T-cell (primary cell): ENCODE measurements around the gene MTARC1. TPM values are rescaled to one million over a fixed set of nuclear protein-coding genes. Genes with fewer than 3 reads are reported as not detected.

Experiments used
- ATAC-seq, 4 experiments: fragments of 200-7000 bp in 3 of 4; fragments of 150-1000 bp in 1 of 4; cut with Tn5 transposase; replicated peaks in 1 of 4; 1 replicate in 3 of 4; 2 replicates in 1 of 4; pipeline ENCODE4 v1.10.0; 2021; ENCODE audit warnings: moderate library complexity in 3 of 4, mild to moderate bottlenecking in 2 of 4, moderate number of reproducible peaks in 1 of 4
- CTCF ChIA-PET, 2 donors: fragments of 300-600 bp; sonication (Branson Sonifier 250); formaldehyde crosslinking; loops; one replicate each; lab custom pipeline; 2022; ENCODE audit warnings: antibody characterized with exemption in 2 of 2; lab: Charles Lee
- POLR2A ChIA-PET, 2 donors: fragments of 300-600 bp; sonication (Branson Sonifier 250); formaldehyde crosslinking; loops; one replicate each; lab custom pipeline; 2022; ENCODE audit warnings: antibody characterized with exemption in 2 of 2; lab: Charles Lee
- DNase-seq, 35 experiments: peaks; one replicate each; pipeline versions ENCODE4 v3.0.0 to v3.0.0-alpha.2; 2013 to 2023
- H3K27ac ChIP-seq: one replicate; pipeline ENCODE4 v1.5.1; 2013; ENCODE audit warnings: low read length
- H3K27me3 ChIP-seq, 2 experiments: replicated peaks in 1 of 2; 1 replicate in 1 of 2; 2 replicates in 1 of 2; pipeline versions ENCODE4 v1.6.1 to v1.7.0; 2013; ENCODE audit warnings: low read length in 1 of 2, mixed read lengths in 1 of 2; ENCODE audit not compliant: control insufficient read depth in 2 of 2, insufficient read depth in 2 of 2; ENCODE audit errors: extremely low read depth in 1 of 2
- H3K36me3 ChIP-seq, 2 donors: 1 replicate in 1 of 2; 2 replicates in 1 of 2; pipeline versions ENCODE4 v1.6.1 to v1.7.0; 2013; ENCODE audit warnings: low read length in 1 of 2; ENCODE audit not compliant: control insufficient read depth in 2 of 2, insufficient read depth in 1 of 2; ENCODE audit errors: extremely low read depth in 1 of 2
- H3K4me1 ChIP-seq, 2 experiments: 1 replicate in 1 of 2; 2 replicates in 1 of 2; pipeline versions ENCODE4 v1.6.1 to v1.7.0; 2013; ENCODE audit warnings: low read length in 2 of 2, mixed read lengths in 1 of 2; ENCODE audit not compliant: insufficient read depth in 2 of 2, control insufficient read depth in 1 of 2; ENCODE audit errors: extremely low read depth in 1 of 2
- H3K4me3 ChIP-seq, 2 donors: 1 replicate in 1 of 2; 2 replicates in 1 of 2; pipeline versions ENCODE4 v1.5.1 to v1.7.0; 2013; ENCODE audit warnings: mild to moderate bottlenecking in 2 of 2, low read length in 1 of 2, moderate library complexity in 1 of 2; ENCODE audit not compliant: control insufficient read depth in 1 of 2; ENCODE audit errors: extremely low read depth in 1 of 2
- H3K9me3 ChIP-seq: 2 replicates; pipeline ENCODE4 v1.7.0; 2013
- H3K27ac Mint-ChIP-seq, 2 donors: one replicate each; pipeline ENCODE4 v1.8.0; 2020 to 2021; ENCODE audit warnings: mild to moderate bottlenecking in 2 of 2, mixed read lengths in 2 of 2
- H3K27me3 Mint-ChIP-seq, 2 donors: one replicate each; pipeline ENCODE4 v1.8.0; 2021 to 2022; ENCODE audit warnings: mixed read lengths in 2 of 2
- H3K36me3 Mint-ChIP-seq: one replicate; pipeline ENCODE4 v1.8.0; 2021; ENCODE audit warnings: mixed read lengths
- H3K4me1 Mint-ChIP-seq, 3 donors: one replicate each; pipeline ENCODE4 v1.8.0; 2020 to 2022; ENCODE audit warnings: mixed read lengths in 3 of 3, mild to moderate bottlenecking in 1 of 3
- H3K4me3 Mint-ChIP-seq, 3 donors: one replicate each; pipeline ENCODE4 v1.8.0; 2020 to 2022; ENCODE audit warnings: mild to moderate bottlenecking in 3 of 3, mixed read lengths in 3 of 3, moderate library complexity in 3 of 3
- H3K9me3 Mint-ChIP-seq, 3 donors: one replicate each; pipeline ENCODE4 v1.8.0; 2020 to 2022; ENCODE audit warnings: mixed read lengths in 3 of 3
- WGBS: methylation state at CpG from one replicate; pipeline ENCODE4 v1.1.5; 2013; ENCODE audit warnings: missing lambda C conversion rate; ENCODE audit not compliant: insufficient coverage; 5-methylcytosine and 5-hydroxymethylcytosine counted together
- total RNA-seq, 35 experiments: library from RNA in 6 of 35; stranded (reverse) in 6 of 35; fragments of 120-200 nt in 1 of 35; gene quantifications; one replicate each; pipeline versions ENCODE4 v1.2.1 to v1.2.4 and lab custom pipeline; 2013 to 2026

Gene MTARC1
- total RNA-seq, 5 donors from 2014 or later (not counting 1 experiment from before 2014, with no cell fraction given): 0.03 to 0.09 TPM; not detected in 3

DNA sequence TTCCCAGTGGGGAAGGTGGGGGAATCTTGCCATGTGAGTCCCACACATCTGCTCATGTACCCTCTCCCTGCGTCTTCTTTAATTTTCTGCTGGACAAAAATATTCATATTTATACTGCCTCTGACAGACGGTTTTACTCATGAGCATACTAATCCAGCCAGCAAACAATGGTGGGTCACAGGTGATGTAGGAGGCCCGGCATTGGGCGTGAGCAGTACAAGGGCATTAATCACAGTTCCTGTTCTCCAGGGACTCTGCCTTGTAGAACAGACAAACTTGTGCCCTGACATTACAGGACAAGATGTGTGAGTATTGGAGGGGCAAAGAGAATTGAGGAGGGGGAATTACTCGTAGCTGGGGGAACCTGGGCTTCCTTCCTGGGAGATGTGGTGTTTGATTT is 25.0 kb downstream of the MTARC1 start:
- WGBS: 76% methylated on average over 3 of the region's 5 CpGs
- Mint-ChIP-seq H3K27ac (no peak overlapping the region), H3K4me3 (no peak overlapping the region), H3K27me3 (peaks cover 20 to 21% of the 10 kb centered on the region in 2 donors), H3K36me3 (no peaks in the 10 kb centered on the region), H3K4me1 (peaks cover 4 to 9% (median 7%) of the 10 kb centered on the region in 3 donors), H3K9me3 (no peaks in the 10 kb centered on the region)
- Histone ChIP-seq H3K36me3 (no peaks in the 10 kb centered on the region), H3K27me3 (peaks cover 0 to 30% of the 10 kb centered on the region in 2 experiments), H3K4me3 (no peak overlapping the region), H3K4me1 (peaks cover 0 to 6% of the 10 kb centered on the region in 2 experiments), H3K9me3 (no peaks in the 10 kb centered on the region), H3K27ac (no peak overlapping the region)
- ATAC-seq: no peak
- POLR2A ChIA-PET: no interaction called here
- DNase-seq: no peak
- CTCF ChIA-PET: no interaction called here

DNA sequence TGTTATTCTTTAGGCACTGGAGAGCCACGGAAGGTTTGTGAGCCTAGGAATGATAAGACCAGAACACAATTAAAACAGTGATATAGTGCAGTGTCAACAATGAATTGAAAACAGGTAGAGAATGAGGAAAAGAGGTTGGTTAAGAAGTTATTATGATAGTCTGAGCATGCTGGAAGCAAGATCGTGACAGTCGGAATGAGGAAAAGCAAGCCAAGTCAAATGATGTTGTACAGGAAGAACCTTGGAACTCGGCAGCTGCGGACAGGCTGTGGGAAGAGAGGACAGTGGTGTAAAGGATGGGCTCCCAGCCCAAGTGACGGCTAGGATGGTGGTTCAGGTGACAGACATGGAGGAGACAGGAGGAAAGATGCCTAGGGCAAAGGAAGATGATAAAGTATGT is 25.6 kb downstream of the MTARC1 start:
- 64% methylated on average over 6 of the region's 6 CpGs for WGBS
- Mint-ChIP-seq H3K4me3 (no peak overlapping the region), H3K36me3 (no peaks in the 10 kb centered on the region), H3K9me3 (no peaks in the 10 kb centered on the region), H3K27me3 (peaks cover 20 to 21% of the 10 kb centered on the region in 2 donors), H3K4me1 (peaks cover 4 to 9% (median 7%) of the 10 kb centered on the region in 3 donors), H3K27ac (no peak overlapping the region)
- H3K4me3 ChIP-seq: no peak overlapping the region
- POLR2A ChIA-PET: no interaction called here
- CTCF ChIA-PET: no interaction called here
- no peak overlapping the region for H3K27ac ChIP-seq
- no peaks in the 10 kb centered on the region for H3K9me3 ChIP-seq
- peaks cover 0 to 6% of the 10 kb centered on the region in 2 experiments for H3K4me1 ChIP-seq
- no peak for ATAC-seq
- no peak for DNase-seq
- peaks cover 0 to 29% of the 10 kb centered on the region in 2 experiments for H3K27me3 ChIP-seq
- no peaks in the 10 kb centered on the region for H3K36me3 ChIP-seq

DNA sequence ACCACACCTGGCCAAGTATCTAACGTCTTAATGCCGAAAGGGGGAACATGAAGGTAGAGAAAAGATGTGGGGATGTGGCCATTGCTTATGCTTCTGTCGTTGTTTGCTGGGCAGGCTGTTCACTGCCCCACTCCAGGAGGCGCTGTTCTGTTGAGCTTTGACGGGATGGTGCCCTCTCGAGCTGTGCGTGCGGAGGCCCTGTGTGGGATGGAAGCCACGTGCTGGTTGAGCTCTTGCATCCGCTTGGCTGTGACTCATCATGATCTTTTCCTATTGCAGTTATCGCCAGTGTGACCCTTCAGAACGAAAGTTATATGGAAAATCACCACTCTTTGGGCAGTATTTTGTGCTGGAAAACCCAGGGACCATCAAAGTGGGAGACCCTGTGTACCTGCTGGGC is 26.3 kb downstream of the MTARC1 start:
- ATAC-seq (no peak), DNase-seq (no peak)
- Histone ChIP-seq H3K4me1 (peaks cover 0 to 6% of the 10 kb centered on the region in 2 experiments), H3K9me3 (no peaks in the 10 kb centered on the region), H3K27me3 (peaks cover 0 to 26% of the 10 kb centered on the region in 2 experiments), H3K27ac (no peak overlapping the region), H3K4me3 (no peak overlapping the region), H3K36me3 (no peaks in the 10 kb centered on the region)
- no peaks in the 10 kb centered on the region for H3K36me3 Mint-ChIP-seq
- 62% methylated on average over 12 of the region's 12 CpGs for WGBS
- H3K9me3 Mint-ChIP-seq: no peaks in the 10 kb centered on the region
- H3K4me3 Mint-ChIP-seq: no peak overlapping the region
- no peak overlapping the region for H3K27ac Mint-ChIP-seq
- peaks cover 4 to 9% (median 7%) of the 10 kb centered on the region in 3 donors for H3K4me1 Mint-ChIP-seq
- H3K27me3 Mint-ChIP-seq: peaks cover 23% of the 10 kb centered on the region in 2 donors
- ChIA-PET CTCF (no interaction called here), POLR2A (no interaction called here)

DNA sequence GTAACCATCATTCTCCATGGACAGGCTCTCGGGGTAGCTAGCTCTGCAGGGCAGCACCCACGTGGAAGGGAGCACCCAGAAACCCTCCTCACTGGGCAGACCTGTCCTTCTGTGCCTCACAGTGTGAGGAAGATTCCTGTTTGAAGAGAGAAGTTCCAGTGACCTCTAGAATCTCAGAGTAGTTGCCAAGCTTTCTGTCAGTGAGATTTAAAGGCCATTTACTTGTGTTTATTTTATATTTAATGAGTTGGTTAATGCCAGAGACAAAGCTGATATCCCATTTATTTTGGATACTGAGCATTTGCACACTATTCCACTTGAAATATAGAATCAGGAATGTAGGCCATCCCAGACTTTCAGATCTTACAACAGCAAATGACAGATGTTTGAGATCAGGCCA is 28.7 kb downstream of the MTARC1 start:
- CTCF ChIA-PET: no interaction called here

DNA sequence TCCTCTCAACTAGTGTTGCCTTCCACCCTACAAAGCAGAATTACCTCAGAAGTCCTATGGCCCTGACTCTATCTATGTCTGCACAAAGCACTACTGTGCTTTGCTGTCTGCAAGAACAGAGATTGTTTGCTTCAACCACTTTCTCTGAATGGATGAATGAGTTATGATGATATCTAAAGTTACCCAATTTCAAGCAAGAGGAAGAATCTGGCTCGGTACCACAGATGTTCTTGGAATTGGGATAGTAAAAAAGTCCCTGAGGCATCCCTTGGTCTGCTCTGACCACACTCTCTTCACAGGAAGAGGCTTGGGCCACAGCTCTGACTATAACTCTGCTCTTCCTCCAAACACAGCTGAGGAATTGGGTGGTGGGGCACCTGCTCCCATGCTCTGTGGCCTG is 31.2 kb downstream of the MTARC1 start:
- Mint-ChIP-seq H3K27ac (no peak overlapping the region), H3K36me3 (no peaks in the 10 kb centered on the region), H3K9me3 (no peaks in the 10 kb centered on the region), H3K4me3 (no peak overlapping the region), H3K4me1 (no peaks in the 10 kb centered on the region), H3K27me3 (peaks cover 10 to 30% of the 10 kb centered on the region in 2 donors)
- H3K4me1 ChIP-seq: no peaks in the 10 kb centered on the region
- no peaks in the 10 kb centered on the region for H3K9me3 ChIP-seq
- no peak for ATAC-seq
- no CpG with 5 or more reads among the region's 1 CpG for WGBS
- H3K27me3 ChIP-seq: peaks cover 0 to 11% of the 10 kb centered on the region in 2 experiments
- no peak overlapping the region for H3K4me3 ChIP-seq
- ChIA-PET POLR2A (no interaction called here), CTCF (interaction anchor here in 1 of 2 donors (0.6 kb wide), 1 partner anchor 149 kb away, joined by 4 read pairs; no protein-coding TSS in a partner anchor)
- H3K27ac ChIP-seq: no peak overlapping the region
- DNase-seq: no peak
- no peaks in the 10 kb centered on the region for H3K36me3 ChIP-seq

More for the DNA sequence above, 28.7 kb downstream of the MTARC1 start:
- Mint-ChIP-seq H3K4me1 (peaks cover 3 to 4% (median 3%) of the 10 kb centered on the region in 3 donors), H3K27ac (no peak overlapping the region), H3K4me3 (no peak overlapping the region), H3K27me3 (peaks cover 17 to 28% of the 10 kb centered on the region in 2 donors), H3K36me3 (no peaks in the 10 kb centered on the region), H3K9me3 (no peaks in the 10 kb centered on the region)
- POLR2A ChIA-PET: no interaction called here
- Histone ChIP-seq H3K4me1 (peaks cover 0 to 3% of the 10 kb centered on the region in 2 experiments), H3K4me3 (no peak overlapping the region), H3K9me3 (no peaks in the 10 kb centered on the region), H3K27me3 (peaks cover 0 to 15% of the 10 kb centered on the region in 2 experiments), H3K27ac (no peak overlapping the region), H3K36me3 (no peaks in the 10 kb centered on the region)
- WGBS: 29% methylated on average over 1 of the region's 2 CpGs
- ATAC-seq (no peak), DNase-seq (no peak)

DNA sequence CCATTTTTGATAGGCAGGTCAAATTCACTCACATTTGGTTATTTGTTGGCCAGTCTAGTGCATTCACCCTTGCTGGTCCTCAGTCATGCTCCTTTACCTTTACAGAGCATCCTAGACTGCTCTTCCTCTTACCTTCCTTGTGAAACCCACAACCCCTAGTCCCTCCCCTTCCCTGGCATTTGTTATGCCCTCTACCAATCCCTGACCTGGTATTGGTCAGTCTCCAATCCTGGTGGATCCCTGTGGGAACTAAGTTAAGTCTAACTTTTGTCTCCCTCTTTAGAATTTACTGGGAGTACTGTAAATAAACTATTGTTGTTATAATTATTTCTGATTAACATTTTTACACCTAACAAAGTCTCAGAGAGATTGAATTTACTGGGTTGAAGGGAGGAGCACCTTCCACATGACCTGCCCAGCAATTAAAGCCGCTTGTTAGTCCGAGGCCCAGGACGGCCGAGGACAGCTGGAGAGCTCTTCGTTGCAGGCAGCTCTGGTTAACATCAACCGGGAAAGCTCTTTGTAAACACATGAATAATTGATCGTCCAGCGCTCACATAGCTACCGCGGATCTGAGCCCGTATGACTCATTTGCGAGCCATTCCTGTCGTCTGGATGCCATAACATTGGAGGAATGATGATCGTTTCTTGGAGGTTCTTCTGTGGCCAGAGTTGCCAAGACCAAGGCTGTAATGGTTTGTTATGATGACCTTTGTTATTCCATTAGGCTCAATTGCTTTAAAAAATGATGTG is 31.9 kb downstream of the MTARC1 start:
- H3K4me3 ChIP-seq: no peak overlapping the region
- Mint-ChIP-seq H3K4me1 (no peaks in the 10 kb centered on the region), H3K36me3 (no peaks in the 10 kb centered on the region), H3K27me3 (peaks cover 8 to 23% of the 10 kb centered on the region in 2 donors), H3K27ac (no peak overlapping the region), H3K4me3 (no peak overlapping the region), H3K9me3 (no peaks in the 10 kb centered on the region)
- no peak for ATAC-seq
- H3K27ac ChIP-seq: no peak overlapping the region
- no peaks in the 10 kb centered on the region for H3K4me1 ChIP-seq
- ChIA-PET POLR2A (no interaction called here), CTCF (no interaction called here)
- no peaks in the 10 kb centered on the region for H3K9me3 ChIP-seq
- DNase-seq: no peak
- no peaks in the 10 kb centered on the region for H3K36me3 ChIP-seq
- 85% methylated on average over 14 of the region's 14 CpGs for WGBS
- H3K27me3 ChIP-seq: peaks cover 0 to 8% of the 10 kb centered on the region in 2 experiments
